Measurements from ENCODE around the gene FGD5. TPM values are rescaled to one million over a fixed set of nuclear protein-coding genes. Genes with fewer than 3 reads are reported as not detected.

FGD5 gene
- total RNA-seq, 1 donor from 2014 or later = 0.14 TPM

DNA sequence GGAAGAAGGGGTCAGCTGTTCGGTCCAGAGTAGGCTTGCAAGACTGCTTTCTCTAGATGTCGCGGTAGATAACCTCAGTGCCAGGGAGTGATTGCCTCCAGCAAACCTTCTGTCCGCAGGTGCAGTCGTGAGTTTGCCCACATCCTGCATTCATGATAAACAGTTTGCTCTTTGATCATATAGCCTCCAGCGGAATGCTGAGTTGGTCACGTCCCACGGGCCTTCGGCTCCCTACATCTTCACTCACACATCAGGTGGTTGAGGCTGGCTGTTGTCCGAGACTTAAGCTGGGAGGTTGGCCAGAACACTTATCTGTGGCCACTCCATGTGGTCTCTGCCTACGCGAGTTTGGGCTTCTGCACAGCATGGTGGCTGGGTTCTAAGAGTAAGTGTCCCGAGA is 66.5 kb downstream of the FGD5 start:
- Mint-ChIP-seq H3K36me3 (ENCODE audit: low read depth) (no peaks in the 10 kb centered on the region), H3K9me3 (no peaks in the 10 kb centered on the region), H3K27me3 (peaks cover 2% of the 10 kb centered on the region), H3K4me1 (peaks cover 43% of the 10 kb centered on the region), H3K4me3 (peak overlapping the region; percentile 56), H3K27ac (no peak overlapping the region)
- intact Hi-C loops (cut with micrococcal nuclease) = no loop called here
- DNase-seq = peak; percentile 75

DNA sequence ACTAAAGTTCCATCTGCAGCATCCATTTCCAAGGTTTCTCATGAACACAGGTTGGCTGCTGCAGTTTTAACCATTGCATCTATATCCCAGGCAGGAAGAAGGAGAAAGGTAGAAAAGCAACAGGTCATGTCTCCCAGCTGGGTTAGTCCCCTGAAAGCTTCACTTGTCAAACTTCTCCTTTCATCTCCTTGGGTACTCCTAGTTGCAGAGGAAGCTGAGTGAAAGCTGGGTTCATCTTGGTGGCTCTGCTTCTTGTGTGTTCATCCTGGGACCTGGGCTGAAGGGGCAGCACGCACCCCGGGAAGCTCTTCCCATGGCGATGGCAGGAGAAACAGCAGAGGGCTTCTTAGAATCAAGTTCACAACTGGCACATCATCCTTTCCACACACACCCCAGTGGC is 67.3 kb downstream of the FGD5 start:
- peaks cover 35% of the 10 kb centered on the region for H3K4me1 Mint-ChIP-seq

DNA sequence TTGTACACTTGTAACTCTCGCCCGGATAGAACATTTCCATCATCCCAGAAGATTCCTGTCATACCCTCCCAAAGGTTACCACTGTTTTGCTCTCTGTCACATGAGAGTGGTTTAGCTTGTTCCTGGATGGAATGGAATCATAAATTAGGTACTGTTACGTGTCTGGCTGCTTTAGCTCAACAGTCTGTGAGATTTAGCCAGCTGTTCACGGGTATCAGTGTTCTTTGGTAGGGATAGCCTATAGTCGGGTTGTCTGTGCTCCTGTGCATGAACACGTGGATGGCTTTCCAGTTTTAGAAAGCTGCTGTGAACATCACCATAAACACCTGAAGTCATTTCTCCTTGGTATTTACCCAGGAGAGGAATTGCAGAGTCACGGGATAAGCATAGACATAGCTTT is 70.4 kb downstream of the FGD5 start:
- intact Hi-C loops (cut with micrococcal nuclease) = no loop called here
- no peak for DNase-seq
- Mint-ChIP-seq H3K27me3 (peaks cover 15% of the 10 kb centered on the region), H3K4me3 (no peak overlapping the region), H3K27ac (no peak overlapping the region), H3K4me1 (peaks cover 18% of the 10 kb centered on the region), H3K36me3 (ENCODE audit: low read depth) (no peaks in the 10 kb centered on the region), H3K9me3 (no peaks in the 10 kb centered on the region)

More for the DNA sequence above, 67.3 kb downstream of the FGD5 start:
- Mint-ChIP-seq H3K36me3 (ENCODE audit: low read depth) (no peaks in the 10 kb centered on the region), H3K4me3 (no peak overlapping the region), H3K9me3 (no peaks in the 10 kb centered on the region), H3K27me3 (peaks cover 4% of the 10 kb centered on the region), H3K27ac (no peak overlapping the region)
- intact Hi-C loops (cut with micrococcal nuclease) = no loop called here
- DNase-seq = no peak

DNA sequence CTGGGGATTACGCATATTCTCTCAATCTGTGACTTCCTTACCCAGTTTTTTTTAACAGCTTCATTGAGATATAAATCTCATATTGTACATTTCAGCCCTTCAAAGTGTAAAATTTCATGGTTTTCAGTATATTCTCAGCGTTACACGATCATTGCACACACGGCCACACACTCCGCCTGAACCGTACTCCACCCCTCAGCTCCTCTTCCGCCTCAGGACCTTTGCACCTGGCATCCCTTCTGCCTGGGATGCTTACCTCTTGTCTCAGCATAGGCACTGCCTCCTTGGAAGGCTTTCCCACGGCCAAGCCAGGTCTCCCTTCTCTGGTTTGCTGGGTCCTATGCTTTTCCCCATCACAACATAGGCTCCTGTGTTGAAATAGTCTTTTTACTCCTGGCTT is 71.2 kb downstream of the FGD5 start:
- Mint-ChIP-seq H3K4me3 (no peak overlapping the region), H3K27me3 (peaks cover 19% of the 10 kb centered on the region), H3K27ac (no peak overlapping the region), H3K4me1 (peaks cover 13% of the 10 kb centered on the region), H3K9me3 (no peaks in the 10 kb centered on the region), H3K36me3 (ENCODE audit: low read depth) (no peaks in the 10 kb centered on the region)
- no peak for DNase-seq
- intact Hi-C loops (cut with micrococcal nuclease) = no loop called here

DNA sequence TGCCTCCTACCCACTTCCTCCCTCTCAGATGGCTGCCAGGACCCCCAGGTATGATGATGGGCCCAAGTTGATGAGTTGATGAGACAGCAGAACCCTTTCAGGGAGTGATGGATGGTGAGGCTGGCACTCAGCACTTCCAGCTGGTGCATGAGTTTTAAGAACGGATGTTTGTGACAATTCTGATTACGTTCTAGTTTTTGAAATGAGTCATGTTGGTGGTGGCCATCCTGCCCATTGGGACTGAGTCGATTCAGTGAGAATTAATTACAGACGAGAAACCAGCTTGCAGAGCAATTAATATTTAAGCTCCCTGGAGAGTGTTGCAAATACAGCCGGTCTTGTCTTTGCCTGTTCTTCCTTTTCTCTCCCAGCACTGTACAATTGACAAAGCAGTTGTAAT is 71.7 kb downstream of the FGD5 start:
- H3K4me1 Mint-ChIP-seq = peaks cover 8% of the 10 kb centered on the region
- intact Hi-C loops (cut with micrococcal nuclease) = no loop called here
- H3K9me3 Mint-ChIP-seq = no peaks in the 10 kb centered on the region
- H3K4me3 Mint-ChIP-seq = no peak overlapping the region
- H3K36me3 Mint-ChIP-seq (ENCODE audit: low read depth) = no peaks in the 10 kb centered on the region
- no peak overlapping the region for H3K27ac Mint-ChIP-seq
- DNase-seq = no peak
- peaks cover 23% of the 10 kb centered on the region for H3K27me3 Mint-ChIP-seq

DNA sequence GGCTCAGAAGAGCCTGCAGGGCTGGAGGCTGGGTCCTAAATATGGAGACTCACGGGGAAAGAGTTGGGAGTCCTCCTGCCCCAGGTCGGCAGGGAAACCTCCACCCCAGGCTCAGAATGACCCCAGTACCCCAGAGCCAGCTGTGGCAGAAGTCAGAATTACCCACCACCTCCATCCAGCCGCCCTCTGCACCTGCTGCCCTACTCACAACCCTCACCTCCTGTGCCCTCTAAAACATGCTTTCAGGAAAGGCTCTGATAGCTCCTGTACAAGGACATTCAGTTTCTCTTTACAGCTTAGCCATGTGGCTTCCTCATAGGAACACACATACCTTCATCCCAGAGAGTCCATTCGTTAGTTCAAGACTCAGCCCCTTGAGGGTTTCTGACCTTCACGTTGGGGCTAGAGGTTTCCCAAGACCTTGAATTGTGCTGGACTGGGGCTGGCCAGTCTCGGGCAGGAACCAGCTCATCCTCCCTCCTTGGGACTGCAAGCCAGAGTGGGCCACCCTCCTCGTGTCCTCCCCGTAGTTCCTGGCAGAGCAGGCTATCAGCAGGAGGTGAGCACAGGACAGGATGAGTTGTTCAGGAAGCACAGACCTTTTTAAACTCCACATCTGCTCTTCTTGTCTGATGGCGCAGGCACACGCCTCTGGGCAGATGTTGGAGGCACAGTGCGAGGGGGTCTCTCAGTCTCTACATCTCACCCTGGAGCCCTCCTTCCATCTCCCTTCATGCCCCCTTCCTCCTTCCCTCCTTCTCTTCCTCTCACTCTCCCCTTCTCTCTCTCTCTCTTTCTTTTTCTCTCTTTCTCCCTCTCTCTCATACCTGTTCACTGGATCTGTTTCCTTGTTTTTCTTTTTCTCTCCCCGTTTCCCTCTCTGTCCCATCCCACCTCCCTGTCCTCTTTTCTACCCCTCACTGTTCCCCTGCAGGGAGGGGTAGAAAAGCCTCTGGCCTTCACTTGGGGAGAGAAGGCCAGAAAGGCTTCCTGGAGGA is 72.7 kb downstream of the FGD5 start:
- intact Hi-C loops (cut with micrococcal nuclease) = no loop called here
- H3K36me3 Mint-ChIP-seq (ENCODE audit: low read depth) = no peaks in the 10 kb centered on the region
- no peak overlapping the region for H3K4me3 Mint-ChIP-seq
- no peak overlapping the region for H3K27ac Mint-ChIP-seq
- peaks cover 29% of the 10 kb centered on the region for H3K27me3 Mint-ChIP-seq
- peaks cover 3% of the 10 kb centered on the region for H3K4me1 Mint-ChIP-seq
- H3K9me3 Mint-ChIP-seq = no peaks in the 10 kb centered on the region
- no peak for DNase-seq

DNA sequence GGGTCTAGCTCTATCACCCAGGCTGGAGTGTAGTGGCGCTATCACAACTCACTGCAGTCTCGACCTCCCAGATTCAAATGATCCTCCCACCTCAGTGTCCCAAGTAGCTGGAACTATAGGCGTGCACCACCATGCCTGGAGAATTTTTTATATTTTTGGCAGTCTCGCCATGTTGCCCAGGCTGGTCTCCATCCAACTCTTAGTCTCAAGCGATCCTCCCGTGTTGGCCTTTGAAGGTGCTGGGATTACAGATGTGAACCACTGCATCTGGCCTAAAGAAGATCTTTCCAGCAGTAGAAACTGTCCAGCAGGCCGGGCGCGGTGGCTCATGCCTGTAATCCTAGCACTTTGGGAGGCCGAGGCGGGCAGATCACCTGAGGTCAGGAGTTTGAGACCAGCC is 73.5 kb downstream of the FGD5 start:
- no peak for DNase-seq
- intact Hi-C loops (cut with micrococcal nuclease) = no loop called here
- Mint-ChIP-seq H3K9me3 (no peaks in the 10 kb centered on the region), H3K4me3 (no peak overlapping the region), H3K4me1 (peaks cover 3% of the 10 kb centered on the region), H3K27me3 (peaks cover 32% of the 10 kb centered on the region), H3K27ac (no peak overlapping the region), H3K36me3 (ENCODE audit: low read depth) (no peaks in the 10 kb centered on the region)

DNA sequence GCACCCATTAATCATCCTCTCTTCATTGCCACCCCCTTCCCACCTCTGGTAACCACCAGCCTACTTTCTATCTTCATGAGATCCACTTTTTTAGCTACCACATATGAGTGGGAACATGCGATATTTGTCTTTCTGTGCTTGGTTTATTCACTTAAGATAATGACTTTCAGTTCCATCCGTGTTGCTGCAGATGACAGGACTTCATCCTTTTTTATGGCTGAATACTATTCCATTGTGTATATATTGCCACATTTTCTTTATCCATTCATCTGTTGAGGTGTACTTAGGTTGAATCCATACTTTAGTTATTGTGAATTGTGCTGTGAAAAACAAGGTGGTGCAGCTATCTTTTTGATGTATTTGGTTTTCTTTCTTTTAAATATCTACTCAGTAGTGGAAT is 75.3 kb downstream of the FGD5 start:
- Mint-ChIP-seq H3K4me1 (peaks cover 4% of the 10 kb centered on the region), H3K4me3 (no peak overlapping the region), H3K9me3 (no peaks in the 10 kb centered on the region), H3K27ac (no peak overlapping the region), H3K27me3 (peaks cover 30% of the 10 kb centered on the region), H3K36me3 (ENCODE audit: low read depth) (no peaks in the 10 kb centered on the region)
- intact Hi-C loops (cut with micrococcal nuclease) = no loop called here
- DNase-seq = no peak

DNA sequence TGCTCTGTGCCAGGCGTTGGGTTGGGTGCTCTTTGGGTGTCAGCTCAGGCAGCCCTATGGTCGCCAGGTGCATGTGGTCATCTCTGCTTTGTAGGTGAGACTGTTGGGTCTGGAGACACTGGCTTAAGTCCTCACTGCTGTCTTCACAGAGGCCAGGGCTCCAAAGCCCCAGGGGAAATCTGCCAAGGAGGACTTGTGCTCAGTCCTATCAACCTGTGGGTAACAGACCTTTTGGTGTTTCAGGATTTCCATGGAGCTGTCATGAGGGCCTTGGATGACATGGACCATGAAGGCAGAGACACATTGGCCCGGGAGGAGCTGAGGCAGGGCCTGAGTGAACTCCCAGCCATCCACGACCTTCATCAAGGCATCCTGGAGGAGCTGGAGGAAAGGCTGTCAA is 78.5 kb downstream of the FGD5 start:
- H3K27ac Mint-ChIP-seq = no peak overlapping the region

DNA sequence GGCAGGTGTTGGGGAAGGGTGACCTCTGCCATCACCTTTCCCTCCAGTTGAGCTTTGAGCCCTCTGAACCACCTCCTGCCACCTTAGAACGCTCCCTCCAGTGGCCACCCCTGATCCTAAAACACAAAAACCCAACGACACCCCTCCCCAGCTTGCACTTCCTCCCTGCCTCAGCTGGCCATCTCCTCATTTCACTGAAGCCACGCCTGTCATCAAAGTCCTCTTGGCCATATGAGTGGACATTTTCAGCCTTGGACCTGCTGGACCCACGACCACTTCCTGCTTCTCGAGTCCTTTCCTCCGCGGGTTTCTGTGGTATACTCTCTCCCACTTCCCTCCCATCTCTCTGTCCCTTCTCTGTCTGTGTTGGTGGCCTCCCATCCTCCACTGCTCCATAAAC is 80.2 kb downstream of the FGD5 start:
- no peak for DNase-seq
- Mint-ChIP-seq H3K4me3 (no peak overlapping the region), H3K27ac (no peak overlapping the region), H3K9me3 (no peaks in the 10 kb centered on the region), H3K36me3 (ENCODE audit: low read depth) (no peaks in the 10 kb centered on the region), H3K27me3 (peaks cover 23% of the 10 kb centered on the region), H3K4me1 (peaks cover 4% of the 10 kb centered on the region)
- intact Hi-C loops (cut with micrococcal nuclease) = no loop called here

More for the DNA sequence above, 78.5 kb downstream of the FGD5 start:
- DNase-seq = no peak
- Mint-ChIP-seq H3K9me3 (no peaks in the 10 kb centered on the region), H3K27me3 (peaks cover 23% of the 10 kb centered on the region), H3K4me3 (no peak overlapping the region), H3K36me3 (ENCODE audit: low read depth) (no peaks in the 10 kb centered on the region), H3K4me1 (peaks cover 4% of the 10 kb centered on the region)
- intact Hi-C loops (cut with micrococcal nuclease) = no loop called here

DNA sequence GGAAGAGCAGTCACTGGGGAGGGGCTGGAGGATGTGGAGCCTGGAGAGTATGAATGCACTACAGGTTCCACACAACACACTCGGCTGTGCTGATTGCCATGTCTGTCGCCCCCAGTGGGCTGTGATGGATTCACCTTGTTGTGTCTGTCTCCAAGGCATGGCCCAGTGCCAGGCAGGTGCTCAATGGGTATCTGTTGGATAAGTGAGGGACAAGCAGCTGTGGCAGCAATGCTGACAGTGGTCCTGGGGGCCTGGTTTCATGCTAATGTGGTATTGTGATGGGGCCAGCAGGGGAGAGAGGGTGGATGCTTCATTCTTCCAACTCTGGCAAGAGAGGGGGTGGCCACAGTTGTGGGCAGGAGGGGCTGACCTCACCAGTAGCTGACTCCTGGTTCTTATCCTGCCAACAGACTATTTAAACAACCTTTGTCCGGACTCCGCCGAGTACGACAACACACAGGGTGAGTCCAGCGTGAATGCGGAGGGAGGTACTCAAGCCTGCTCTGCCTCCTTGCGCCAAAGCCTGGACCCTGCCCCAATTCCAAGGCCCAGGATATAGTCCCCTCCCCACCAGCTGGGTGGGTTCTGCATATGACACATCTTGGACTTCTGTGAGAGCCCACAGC is 81.3 kb downstream of the FGD5 start:
- DNase-seq = no peak
- Mint-ChIP-seq H3K36me3 (ENCODE audit: low read depth) (no peaks in the 10 kb centered on the region), H3K27me3 (peaks cover 18% of the 10 kb centered on the region), H3K9me3 (peaks cover 2% of the 10 kb centered on the region), H3K27ac (no peak overlapping the region), H3K4me3 (no peak overlapping the region), H3K4me1 (peaks cover 4% of the 10 kb centered on the region)
- intact Hi-C loops (cut with micrococcal nuclease) = no loop called here

DNA sequence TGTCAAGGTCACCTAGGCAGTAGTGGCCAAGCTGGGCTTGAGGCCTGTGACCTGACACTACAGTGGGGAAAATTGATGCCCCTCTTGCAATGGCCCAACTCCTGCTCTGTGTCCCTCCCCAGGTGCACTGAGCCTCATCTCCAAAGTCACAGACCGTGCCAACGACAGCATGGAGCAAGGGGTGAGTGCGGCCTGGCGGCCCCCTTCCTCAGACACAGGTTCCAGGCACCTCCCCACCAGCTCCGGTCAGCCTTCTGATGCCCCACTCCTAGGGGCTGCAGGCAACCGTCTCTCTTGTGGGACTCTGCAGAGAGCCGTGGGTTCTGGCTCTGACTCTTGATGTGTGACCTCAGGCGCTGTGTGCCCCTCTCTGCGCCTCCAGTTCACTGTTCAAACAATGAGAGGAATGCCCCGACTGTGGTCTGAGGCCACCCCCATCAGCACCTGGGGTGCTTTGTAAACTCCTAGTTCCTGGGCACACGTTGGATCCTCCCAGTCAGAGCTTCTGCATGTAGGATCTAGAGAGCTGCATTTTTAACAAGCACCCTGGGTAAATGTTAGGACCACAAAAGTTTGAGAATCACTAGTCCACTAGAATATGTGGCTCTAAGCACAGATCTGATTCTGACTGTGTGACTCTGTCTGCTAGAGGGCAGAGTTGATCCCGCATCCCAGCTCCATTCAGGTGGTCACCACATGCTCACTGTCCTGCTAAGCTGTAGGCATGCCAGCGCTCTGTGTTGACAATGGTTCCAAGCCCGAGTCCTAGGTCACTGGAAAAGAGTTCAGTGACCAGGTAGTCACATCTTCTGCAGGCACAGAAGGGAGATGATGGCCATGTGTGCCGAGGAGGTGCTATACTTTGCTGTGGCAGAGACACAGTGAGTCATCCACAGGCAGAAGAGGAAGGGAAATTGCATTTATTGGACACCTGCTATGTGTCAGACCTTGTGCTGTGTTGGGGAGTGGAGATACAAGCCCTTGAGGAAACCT is 82.4 kb downstream of the FGD5 start:
- peaks cover 6% of the 10 kb centered on the region for H3K9me3 Mint-ChIP-seq
- peaks cover 12% of the 10 kb centered on the region for H3K27me3 Mint-ChIP-seq
- DNase-seq = no peak
- H3K4me1 Mint-ChIP-seq = peaks cover 4% of the 10 kb centered on the region
- no peaks in the 10 kb centered on the region for H3K36me3 Mint-ChIP-seq (ENCODE audit: low read depth)
- intact Hi-C loops (cut with micrococcal nuclease) = no loop called here
- H3K27ac Mint-ChIP-seq = no peak overlapping the region
- H3K4me3 Mint-ChIP-seq = no peak overlapping the region

DNA sequence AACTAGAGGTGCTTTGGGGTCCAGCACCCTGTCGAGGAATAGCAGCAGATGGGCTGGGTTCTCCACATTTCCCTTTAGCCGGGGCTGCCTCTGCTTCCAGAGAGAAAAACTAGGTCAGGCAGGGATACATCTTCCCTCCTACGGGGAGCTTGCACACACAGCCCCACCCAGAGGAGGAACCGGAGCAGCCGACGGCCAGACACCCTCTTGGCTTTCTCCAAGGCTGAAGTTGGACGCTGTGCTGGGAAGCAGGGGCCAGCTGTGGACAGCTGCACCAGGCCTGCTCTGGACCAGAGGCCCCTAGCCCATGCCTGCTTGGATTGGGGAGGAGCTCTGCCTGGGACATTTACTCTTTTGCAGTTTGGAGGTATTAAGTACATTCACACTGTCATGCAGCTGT is 84.0 kb downstream of the FGD5 start:
- Mint-ChIP-seq H3K36me3 (ENCODE audit: low read depth) (no peaks in the 10 kb centered on the region), H3K27ac (no peak overlapping the region), H3K4me1 (peaks cover 4% of the 10 kb centered on the region), H3K4me3 (no peak overlapping the region), H3K9me3 (peaks cover 6% of the 10 kb centered on the region), H3K27me3 (peaks cover 8% of the 10 kb centered on the region)
- DNase-seq = no peak
- intact Hi-C loops (cut with micrococcal nuclease) = no loop called here
